GM23338 (cell line): Measurements from ENCODE around the gene ZNF691. TPM values are rescaled to one million over a fixed set of nuclear protein-coding genes. Genes with fewer than 3 reads are reported as not detected.

Experiments
- ATAC-seq: fragments of 200-7000 bp; cut with Tn5 transposase; 3 replicates; pipeline ENCODE4 v1.9.1; 2020
- DNase-seq: peaks from one replicate; pipeline ENCODE4 v3.0.0-alpha.2; 2015; ENCODE audit warnings: low spot score
- H2AFZ ChIP-seq: fragments of 200-600 bp; sonication (generic); 2 replicates; pipeline ENCODE4 v1.8.0; 2016; ENCODE audit warnings: antibody characterized with exemption, mild to moderate bottlenecking, moderate library complexity
- H3F3A ChIP-seq: fragments of 200-600 bp; sonication (generic); replicated peaks from 2 replicates; pipeline ENCODE4 v1.8.0; 2017; ENCODE audit warnings: antibody characterized with exemption, mixed run types, low read depth
- H3K27ac ChIP-seq: fragments of 200-600 bp; sonication (generic); 2 replicates; pipeline ENCODE4 v1.6.1; 2016; ENCODE audit warnings: low read depth
- H3K27me3 ChIP-seq: fragments of 200-600 bp; sonication (generic); 2 replicates; pipeline ENCODE4 v1.8.0; 2016; ENCODE audit warnings: mild to moderate bottlenecking, mixed run types, moderate library complexity; ENCODE audit not compliant: insufficient read depth
- H3K36me3 ChIP-seq: fragments of 200-600 bp; sonication (generic); 2 replicates; pipeline ENCODE4 v1.8.0; 2016; ENCODE audit warnings: mild to moderate bottlenecking; ENCODE audit not compliant: insufficient read depth
- H3K4me1 ChIP-seq: fragments of 200-600 bp; sonication (generic); 2 replicates; pipeline ENCODE4 v1.8.0; 2016; ENCODE audit warnings: mild to moderate bottlenecking, moderate library complexity; ENCODE audit not compliant: insufficient read depth
- H3K4me2 ChIP-seq: fragments of 200-600 bp; sonication (generic); 2 replicates; pipeline ENCODE4 v1.7.1; 2017; ENCODE audit warnings: mixed run types
- H3K4me3 ChIP-seq: fragments of 200-600 bp; sonication (generic); 2 replicates; pipeline ENCODE4 v1.6.1; 2016; ENCODE audit warnings: mixed run types
- H3K79me2 ChIP-seq: fragments of 200-600 bp; sonication (generic); replicated peaks from 2 replicates; pipeline ENCODE4 v1.8.0; 2017; ENCODE audit warnings: mild to moderate bottlenecking; ENCODE audit not compliant: insufficient read depth
- H3K9me2 ChIP-seq: fragments of 200-600 bp; sonication (generic); 2 replicates; pipeline ENCODE4 v1.8.0; 2017; ENCODE audit not compliant: insufficient read depth
- H4K20me1 ChIP-seq: fragments of 200-600 bp; sonication (generic); replicated peaks from 2 replicates; pipeline ENCODE4 v1.8.0; 2017; ENCODE audit warnings: mild to moderate bottlenecking; ENCODE audit not compliant: insufficient read depth
- H3K27ac Mint-ChIP-seq: 2 replicates; pipeline ENCODE4 v1.8.0; 2020; ENCODE audit warnings: inconsistent platforms, mild to moderate bottlenecking, moderate library complexity, mixed read lengths
- H3K27me3 Mint-ChIP-seq: 3 replicates; pipeline ENCODE4 v1.8.0; 2022; ENCODE audit warnings: low read depth, mild to moderate bottlenecking, moderate library complexity, mixed read lengths, inconsistent platforms; ENCODE audit not compliant: insufficient read depth, poor library complexity
- H3K36me3 Mint-ChIP-seq: 3 replicates; pipeline ENCODE4 v1.8.0; 2021; ENCODE audit warnings: low read depth, mild to moderate bottlenecking, inconsistent platforms, moderate library complexity, mixed read lengths
- H3K4me1 Mint-ChIP-seq: 3 replicates; pipeline ENCODE4 v1.8.0; 2020; ENCODE audit warnings: mild to moderate bottlenecking, inconsistent platforms, mixed read lengths
- H3K4me3 Mint-ChIP-seq: 3 replicates; pipeline ENCODE4 v1.8.0; 2021; ENCODE audit warnings: moderate library complexity, mild to moderate bottlenecking, inconsistent platforms, mixed read lengths
- H3K9me3 Mint-ChIP-seq: 3 replicates; pipeline ENCODE4 v1.8.0; 2020; ENCODE audit warnings: moderate library complexity, mild to moderate bottlenecking, inconsistent platforms, mixed read lengths
- CREB1 ChIP-seq: fragments of 250-450 bp; sonication (Bioruptor Pico); IDR thresholded peaks from 2 replicates; pipeline ENCODE4 v1.5.0; 2020; ENCODE audit warnings: low read depth, mild to moderate bottlenecking, moderate library complexity
- JUNB ChIP-seq: IDR thresholded peaks from one replicate; pipeline ENCODE4 v1.6.1; 2016; ENCODE audit warnings: antibody characterized with exemption; ENCODE audit not compliant: unreplicated experiment
- NANOG ChIP-seq: IDR thresholded peaks from 2 replicates; pipeline ENCODE4 v1.6.1; 2016; ENCODE audit warnings: antibody characterized with exemption, borderline replicate concordance
- POLR2AphosphoS5 ChIP-seq: IDR thresholded peaks from 2 replicates; pipeline ENCODE4 v1.6.1; 2016; ENCODE audit warnings: antibody characterized with exemption, low read depth
- STAT1 ChIP-seq: IDR thresholded peaks from one replicate; pipeline ENCODE4 v1.6.1; 2016; ENCODE audit warnings: antibody characterized with exemption; ENCODE audit not compliant: unreplicated experiment
- ZNF114 ChIP-seq: fragments of 250-450 bp; sonication (Bioruptor Pico); IDR thresholded peaks from 2 replicates; pipeline ENCODE4 v1.5.0; 2020; ENCODE audit warnings: mild to moderate bottlenecking, moderate library complexity
- ZNF331 ChIP-seq: fragments of 250-450 bp; sonication (Bioruptor Pico); IDR thresholded peaks from 2 replicates; pipeline ENCODE4 v1.5.0; 2020; ENCODE audit warnings: low read depth, mild to moderate bottlenecking, moderate library complexity
- polyA plus RNA-seq: library from polyadenylated mRNA; unstranded; fragments of >200 nt; fragmentation: Nextera tagmentation; extraction: Ambion mirVana; gene quantifications from 2 replicates; pipeline ENCODE4 v1.2.1, GENCODE V29; 2016
- total RNA-seq: library from RNA; depleted of rRNA; stranded (reverse); fragments of >200 nt; shearing (Covaris generic); gene quantifications from 2 replicates; pipeline ENCODE4 v1.2.3, GENCODE V29; 2014
- TF ChIP-seq, protein P1 (sequence below): IDR thresholded peaks from one replicate; pipeline ENCODE4 v1.6.1; 2018; ENCODE audit warnings: antibody characterized with exemption; ENCODE audit not compliant: unreplicated experiment
- TF ChIP-seq, protein P2 (sequence below): IDR thresholded peaks from 2 replicates; pipeline ENCODE4 v1.6.1; 2016; ENCODE audit warnings: antibody characterized with exemption
- TF ChIP-seq, protein P3 (sequence below): fragments of 250-450 bp; sonication (Bioruptor Pico); IDR thresholded peaks from 2 replicates; pipeline ENCODE4 v1.5.0; 2020; ENCODE audit warnings: mild to moderate bottlenecking, moderate library complexity

The ZNF691 gene
- total and polyA plus RNA-seq, 2 experiments from 2014 or later: 21.3 to 27.7 TPM

DNA sequence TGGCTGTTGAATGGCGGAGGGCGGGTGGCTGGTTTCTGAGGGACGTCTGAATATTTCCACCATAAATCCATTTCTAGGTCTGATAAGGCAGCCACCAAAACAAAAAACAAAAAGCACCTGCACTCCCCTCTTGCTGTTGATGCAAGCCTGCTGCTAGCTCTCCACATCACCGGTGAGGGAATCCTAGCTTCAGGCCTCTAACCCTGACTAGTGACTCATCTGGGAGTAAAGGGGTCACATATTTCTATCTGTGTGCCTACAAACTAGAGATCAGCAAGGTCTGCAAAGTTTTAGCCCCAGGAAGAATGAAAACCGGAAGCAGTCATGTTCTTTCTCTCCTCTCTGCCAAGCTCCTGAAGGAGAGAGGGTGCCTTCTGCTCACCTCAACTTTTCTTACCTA is 39.8 kb upstream of the ZNF691 start:
- ATAC-seq: no peak
- TF ChIP-seq JUNB (no peak), CREB1 (no peak), POLR2AphosphoS5 (no peak), NANOG (no peak), ZNF114 (no peak), STAT1 (no peak)
- TF ChIP-seq, protein P1, sequence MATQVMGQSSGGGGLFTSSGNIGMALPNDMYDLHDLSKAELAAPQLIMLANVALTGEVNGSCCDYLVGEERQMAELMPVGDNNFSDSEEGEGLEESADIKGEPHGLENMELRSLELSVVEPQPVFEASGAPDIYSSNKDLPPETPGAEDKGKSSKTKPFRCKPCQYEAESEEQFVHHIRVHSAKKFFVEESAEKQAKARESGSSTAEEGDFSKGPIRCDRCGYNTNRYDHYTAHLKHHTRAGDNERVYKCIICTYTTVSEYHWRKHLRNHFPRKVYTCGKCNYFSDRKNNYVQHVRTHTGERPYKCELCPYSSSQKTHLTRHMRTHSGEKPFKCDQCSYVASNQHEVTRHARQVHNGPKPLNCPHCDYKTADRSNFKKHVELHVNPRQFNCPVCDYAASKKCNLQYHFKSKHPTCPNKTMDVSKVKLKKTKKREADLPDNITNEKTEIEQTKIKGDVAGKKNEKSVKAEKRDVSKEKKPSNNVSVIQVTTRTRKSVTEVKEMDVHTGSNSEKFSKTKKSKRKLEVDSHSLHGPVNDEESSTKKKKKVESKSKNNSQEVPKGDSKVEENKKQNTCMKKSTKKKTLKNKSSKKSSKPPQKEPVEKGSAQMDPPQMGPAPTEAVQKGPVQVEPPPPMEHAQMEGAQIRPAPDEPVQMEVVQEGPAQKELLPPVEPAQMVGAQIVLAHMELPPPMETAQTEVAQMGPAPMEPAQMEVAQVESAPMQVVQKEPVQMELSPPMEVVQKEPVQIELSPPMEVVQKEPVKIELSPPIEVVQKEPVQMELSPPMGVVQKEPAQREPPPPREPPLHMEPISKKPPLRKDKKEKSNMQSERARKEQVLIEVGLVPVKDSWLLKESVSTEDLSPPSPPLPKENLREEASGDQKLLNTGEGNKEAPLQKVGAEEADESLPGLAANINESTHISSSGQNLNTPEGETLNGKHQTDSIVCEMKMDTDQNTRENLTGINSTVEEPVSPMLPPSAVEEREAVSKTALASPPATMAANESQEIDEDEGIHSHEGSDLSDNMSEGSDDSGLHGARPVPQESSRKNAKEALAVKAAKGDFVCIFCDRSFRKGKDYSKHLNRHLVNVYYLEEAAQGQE: no peak
- TF ChIP-seq, protein P2, sequence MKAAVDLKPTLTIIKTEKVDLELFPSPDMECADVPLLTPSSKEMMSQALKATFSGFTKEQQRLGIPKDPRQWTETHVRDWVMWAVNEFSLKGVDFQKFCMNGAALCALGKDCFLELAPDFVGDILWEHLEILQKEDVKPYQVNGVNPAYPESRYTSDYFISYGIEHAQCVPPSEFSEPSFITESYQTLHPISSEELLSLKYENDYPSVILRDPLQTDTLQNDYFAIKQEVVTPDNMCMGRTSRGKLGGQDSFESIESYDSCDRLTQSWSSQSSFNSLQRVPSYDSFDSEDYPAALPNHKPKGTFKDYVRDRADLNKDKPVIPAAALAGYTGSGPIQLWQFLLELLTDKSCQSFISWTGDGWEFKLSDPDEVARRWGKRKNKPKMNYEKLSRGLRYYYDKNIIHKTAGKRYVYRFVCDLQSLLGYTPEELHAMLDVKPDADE: no peak
- Histone ChIP-seq H3K4me1 (no peaks in the 10 kb centered on the region), H3K36me3 (0 out of 2 replicates have a peak, but pooled peaks cover 11% of the 10 kb centered on the region), H3K27ac (no peak overlapping the region), H4K20me1 (no peaks in the 10 kb centered on the region), H3K4me3 (no peak overlapping the region), H3K9me2 (no peaks in the 10 kb centered on the region), H3F3A (no peaks in the 10 kb centered on the region), H3K79me2 (no peaks in the 10 kb centered on the region), H3K4me2 (no peak overlapping the region), H3K27me3 (no peaks in the 10 kb centered on the region), H2AFZ (no peak overlapping the region)
- Mint-ChIP-seq H3K4me1 (no peaks in the 10 kb centered on the region), H3K27ac (no peak overlapping the region), H3K4me3 (no peak overlapping the region), H3K36me3 (peaks cover 27% of the 10 kb centered on the region), H3K27me3 (peaks cover 2% of the 10 kb centered on the region), H3K9me3 (peaks cover 21% of the 10 kb centered on the region; the same call in 2 of the 3 replicates)
- no peak for DNase-seq

DNA sequence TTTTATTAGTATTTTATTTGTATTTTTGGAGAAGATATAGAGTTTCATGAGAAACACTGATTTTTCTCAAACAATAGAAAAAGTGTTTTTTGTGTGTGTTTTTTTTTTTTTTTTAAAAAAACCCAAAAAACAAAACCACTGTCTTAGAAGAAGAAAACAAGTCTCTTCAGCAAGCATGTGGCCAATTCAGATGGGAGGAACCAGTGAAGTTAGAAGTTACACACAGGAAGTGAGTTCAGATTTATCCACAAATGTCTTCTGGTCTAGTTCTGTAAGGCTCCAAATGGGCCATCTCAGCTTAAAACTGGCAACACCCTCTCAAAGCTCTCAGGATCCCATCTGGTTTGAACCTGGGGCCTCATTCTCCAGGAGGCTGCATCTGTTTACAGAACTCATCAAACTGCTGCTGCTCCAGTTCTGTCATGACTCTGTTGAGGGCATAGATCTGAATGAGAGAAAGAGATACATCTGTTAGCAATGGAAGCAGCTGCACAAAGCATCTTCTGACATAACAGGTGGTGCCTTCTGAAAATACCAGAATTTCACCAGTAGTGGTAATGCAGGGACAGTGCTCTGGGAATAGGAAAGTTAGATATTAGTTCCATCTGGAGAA is 39.3 kb upstream of the ZNF691 start:
- no peaks in the 10 kb centered on the region for H3K9me2 ChIP-seq
- no peak overlapping the region for H3K27ac Mint-ChIP-seq
- H3K4me1 Mint-ChIP-seq: no peaks in the 10 kb centered on the region
- peaks cover 21% of the 10 kb centered on the region; the same call in 2 of the 3 replicates for H3K9me3 Mint-ChIP-seq
- H3K4me2 ChIP-seq: no peak overlapping the region
- H3K27me3 ChIP-seq: no peaks in the 10 kb centered on the region
- H3K27me3 Mint-ChIP-seq: peaks cover 2% of the 10 kb centered on the region
- H3K36me3 Mint-ChIP-seq: peaks cover 27% of the 10 kb centered on the region
- H2AFZ ChIP-seq: no peak overlapping the region
- no peaks in the 10 kb centered on the region for H3K79me2 ChIP-seq
- DNase-seq (no peak), ATAC-seq (no peak)
- H3K4me3 Mint-ChIP-seq: no peak overlapping the region
- H4K20me1 ChIP-seq: no peaks in the 10 kb centered on the region
- H3F3A ChIP-seq: no peaks in the 10 kb centered on the region
- H3K4me1 ChIP-seq: no peaks in the 10 kb centered on the region
- 0 out of 2 replicates have a peak, but pooled peaks cover 11% of the 10 kb centered on the region for H3K36me3 ChIP-seq
- H3K27ac ChIP-seq: no peak overlapping the region
- no peak overlapping the region for H3K4me3 ChIP-seq
- TF ChIP-seq CREB1 (no peak), ZNF331 (CRISPR knock-in tag) (no peak), STAT1 (no peak)
- TF ChIP-seq, protein P2: no peak
- TF ChIP-seq, protein P3, sequence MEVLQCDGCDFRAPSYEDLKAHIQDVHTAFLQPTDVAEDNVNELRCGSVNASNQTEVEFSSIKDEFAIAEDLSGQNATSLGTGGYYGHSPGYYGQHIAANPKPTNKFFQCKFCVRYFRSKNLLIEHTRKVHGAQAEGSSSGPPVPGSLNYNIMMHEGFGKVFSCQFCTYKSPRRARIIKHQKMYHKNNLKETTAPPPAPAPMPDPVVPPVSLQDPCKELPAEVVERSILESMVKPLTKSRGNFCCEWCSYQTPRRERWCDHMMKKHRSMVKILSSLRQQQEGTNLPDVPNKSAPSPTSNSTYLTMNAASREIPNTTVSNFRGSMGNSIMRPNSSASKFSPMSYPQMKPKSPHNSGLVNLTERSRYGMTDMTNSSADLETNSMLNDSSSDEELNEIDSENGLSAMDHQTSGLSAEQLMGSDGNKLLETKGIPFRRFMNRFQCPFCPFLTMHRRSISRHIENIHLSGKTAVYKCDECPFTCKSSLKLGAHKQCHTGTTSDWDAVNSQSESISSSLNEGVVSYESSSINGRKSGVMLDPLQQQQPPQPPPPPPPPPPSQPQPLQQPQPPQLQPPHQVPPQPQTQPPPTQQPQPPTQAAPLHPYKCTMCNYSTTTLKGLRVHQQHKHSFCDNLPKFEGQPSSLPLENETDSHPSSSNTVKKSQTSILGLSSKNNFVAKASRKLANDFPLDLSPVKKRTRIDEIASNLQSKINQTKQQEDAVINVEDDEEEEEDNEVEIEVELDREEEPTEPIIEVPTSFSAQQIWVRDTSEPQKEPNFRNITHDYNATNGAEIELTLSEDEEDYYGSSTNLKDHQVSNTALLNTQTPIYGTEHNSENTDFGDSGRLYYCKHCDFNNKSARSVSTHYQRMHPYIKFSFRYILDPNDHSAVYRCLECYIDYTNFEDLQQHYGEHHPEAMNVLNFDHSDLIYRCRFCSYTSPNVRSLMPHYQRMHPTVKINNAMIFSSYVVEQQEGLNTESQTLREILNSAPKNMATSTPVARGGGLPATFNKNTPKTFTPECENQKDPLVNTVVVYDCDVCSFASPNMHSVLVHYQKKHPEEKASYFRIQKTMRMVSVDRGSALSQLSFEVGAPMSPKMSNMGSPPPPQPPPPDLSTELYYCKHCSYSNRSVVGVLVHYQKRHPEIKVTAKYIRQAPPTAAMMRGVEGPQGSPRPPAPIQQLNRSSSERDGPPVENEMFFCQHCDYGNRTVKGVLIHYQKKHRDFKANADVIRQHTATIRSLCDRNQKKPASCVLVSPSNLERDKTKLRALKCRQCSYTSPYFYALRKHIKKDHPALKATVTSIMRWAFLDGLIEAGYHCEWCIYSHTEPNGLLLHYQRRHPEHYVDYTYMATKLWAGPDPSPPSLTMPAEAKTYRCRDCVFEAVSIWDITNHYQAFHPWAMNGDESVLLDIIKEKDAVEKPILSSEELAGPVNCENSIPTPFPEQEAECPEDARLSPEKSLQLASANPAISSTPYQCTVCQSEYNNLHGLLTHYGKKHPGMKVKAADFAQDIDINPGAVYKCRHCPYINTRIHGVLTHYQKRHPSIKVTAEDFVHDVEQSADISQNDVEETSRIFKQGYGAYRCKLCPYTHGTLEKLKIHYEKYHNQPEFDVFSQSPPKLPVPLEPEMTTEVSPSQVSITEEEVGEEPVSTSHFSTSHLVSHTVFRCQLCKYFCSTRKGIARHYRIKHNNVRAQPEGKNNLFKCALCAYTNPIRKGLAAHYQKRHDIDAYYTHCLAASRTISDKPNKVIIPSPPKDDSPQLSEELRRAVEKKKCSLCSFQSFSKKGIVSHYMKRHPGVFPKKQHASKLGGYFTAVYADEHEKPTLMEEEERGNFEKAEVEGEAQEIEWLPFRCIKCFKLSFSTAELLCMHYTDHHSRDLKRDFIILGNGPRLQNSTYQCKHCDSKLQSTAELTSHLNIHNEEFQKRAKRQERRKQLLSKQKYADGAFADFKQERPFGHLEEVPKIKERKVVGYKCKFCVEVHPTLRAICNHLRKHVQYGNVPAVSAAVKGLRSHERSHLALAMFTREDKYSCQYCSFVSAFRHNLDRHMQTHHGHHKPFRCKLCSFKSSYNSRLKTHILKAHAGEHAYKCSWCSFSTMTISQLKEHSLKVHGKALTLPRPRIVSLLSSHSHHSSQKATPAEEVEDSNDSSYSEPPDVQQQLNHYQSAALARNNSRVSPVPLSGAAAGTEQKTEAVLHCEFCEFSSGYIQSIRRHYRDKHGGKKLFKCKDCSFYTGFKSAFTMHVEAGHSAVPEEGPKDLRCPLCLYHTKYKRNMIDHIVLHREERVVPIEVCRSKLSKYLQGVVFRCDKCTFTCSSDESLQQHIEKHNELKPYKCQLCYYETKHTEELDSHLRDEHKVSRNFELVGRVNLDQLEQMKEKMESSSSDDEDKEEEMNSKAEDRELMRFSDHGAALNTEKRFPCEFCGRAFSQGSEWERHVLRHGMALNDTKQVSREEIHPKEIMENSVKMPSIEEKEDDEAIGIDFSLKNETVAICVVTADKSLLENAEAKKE (CRISPR knock-in tag): no peak
